Fibroblast of lung (primary cell): ENCODE results near the gene ITFG1.

Experiments
- CTCF ChIP-seq, 2 donors: IDR thresholded peaks in 1 of 2; conservative IDR thresholded peaks in 1 of 2; 1 replicate in 1 of 2; 2 replicates in 1 of 2; pipeline ENCODE4 v1.5.1; 2011 to 2012; ENCODE audit warnings: low read length in 2 of 2, control low read depth in 1 of 2, inconsistent platforms in 1 of 2, low read depth in 1 of 2, mild to moderate bottlenecking in 1 of 2
- EZH2 ChIP-seq: IDR thresholded peaks from 2 replicates; pipeline ENCODE4 v1.5.1; 2012; ENCODE audit warnings: low read length, control low read depth, mild to moderate bottlenecking; ENCODE audit errors: missing control alignments

GRCh38 chr16:47461598-47462266, 869 bp upstream of the ITFG1 start:
- no peak for TF ChIP-seq CTCF (conservative IDR thresholded peaks at IDR 0.05 in 1 of 2, IDR thresholded peaks at IDR 0.05 in 1 of 2; ENCODE audit: low read depth in 1 of 2, low read length in 2 of 2)
- TF ChIP-seq EZH2: no peak
